Dermis blood vessel endothelial cell (primary cell): ENCODE data around the gene L3MBTL1. TPM values are rescaled to one million over a fixed set of nuclear protein-coding genes. Genes with fewer than 3 reads are reported as not detected.

Source experiments
- DNase-seq: peaks from one replicate; pipeline ENCODE4 v3.0.0; 2010
- total RNA-seq: library from RNA; depleted of rRNA; stranded (reverse); fragments of >200 nt; gene quantifications from 2 replicates; pipeline ENCODE4 v1.2.3, GENCODE V29; 2014

L3MBTL1 gene
- total RNA-seq, 1 donor from 2014 or later, result 8.2 TPM

GRCh38 chr20:43590392-43591303, 83.2 kb downstream of the L3MBTL1 start, which contains the start of gene IFT52:
Gene IFT52, plus strand, starts transcription at chr20:43590937. Its CDS starts 3,762 bp downstream, at chr20:43594699.
- DNase-seq, result peak; percentile 95

Other genes starting within 250 kb of the L3MBTL1 start
- 32.0 and 52.5 TPM in 2 replicates for gene SRSF6, start 49.8 kb upstream of the L3MBTL1 start, total RNA-seq
- 0.23 and 0.34 TPM in 2 replicates for gene SGK2, start 51.3 kb downstream of the L3MBTL1 start, total RNA-seq
- 23.0 and 24.3 TPM in 2 replicates for gene IFT52, start 83.2 kb downstream of the L3MBTL1 start, total RNA-seq
- 8.7 and 45.0 TPM in 2 replicates for gene MYBL2, start 159.4 kb downstream of the L3MBTL1 start, total RNA-seq
- gene GTSF1L, start 219.3 kb downstream of the L3MBTL1 start, total RNA-seq, result not detected in 2 replicates